Lung (tissue), 12 donors: ENCODE data around the gene DNAJC8. TPM values are rescaled to one million over a fixed set of nuclear protein-coding genes. Genes with fewer than 3 reads are reported as not detected.

ENCODE experiments used
- ATAC-seq: fragments of 200-7000 bp; cut with Tn5 transposase; one replicate; pipeline ENCODE4 v1.9.1; 2020; ENCODE audit warnings: moderate number of reproducible peaks; ENCODE audit not compliant: insufficient read depth, low FRiP score
- DNase-seq, 3 donors: peaks; one replicate each; pipeline ENCODE4 v3.0.0-alpha.2; 2013 to 2017
- H3K27ac ChIP-seq, 2 donors: one replicate each; pipeline ENCODE4 v1.5.1; 2013; ENCODE audit warnings: mild to moderate bottlenecking in 2 of 2, moderate library complexity in 2 of 2, control low read depth in 1 of 2, inconsistent platforms in 1 of 2, low read depth in 1 of 2, low read length in 1 of 2
- H3K27me3 ChIP-seq, 3 donors: one replicate each; pipeline ENCODE4 v1.5.1; 2013; ENCODE audit warnings: low read length in 2 of 3; ENCODE audit not compliant: control insufficient read depth in 3 of 3, insufficient read depth in 3 of 3
- H3K36me3 ChIP-seq, 4 donors: one replicate each; pipeline ENCODE4 v1.5.1; 2013; ENCODE audit warnings: low read length in 4 of 4, mild to moderate bottlenecking in 1 of 4, moderate library complexity in 1 of 4; ENCODE audit not compliant: control insufficient read depth in 4 of 4, insufficient read depth in 4 of 4
- H3K4me1 ChIP-seq, 5 donors: one replicate each; pipeline ENCODE4 v1.5.1; 2013; ENCODE audit warnings: low read length in 5 of 5, mild to moderate bottlenecking in 2 of 5, moderate library complexity in 1 of 5; ENCODE audit not compliant: control insufficient read depth in 5 of 5, insufficient read depth in 5 of 5
- H3K4me3 ChIP-seq: one replicate; pipeline ENCODE4 v1.5.1; 2013; ENCODE audit warnings: mild to moderate bottlenecking, control low read depth, moderate library complexity
- H3K9ac ChIP-seq, 2 donors: one replicate each; pipeline ENCODE4 v1.5.1; 2013; ENCODE audit warnings: low read length in 2 of 2, control low read depth in 1 of 2; ENCODE audit not compliant: insufficient read depth in 1 of 2
- H3K9me3 ChIP-seq, 4 donors: one replicate each; pipeline ENCODE4 v1.5.1; 2013; ENCODE audit warnings: low read length in 3 of 4, mild to moderate bottlenecking in 1 of 4, moderate library complexity in 1 of 4; ENCODE audit not compliant: control insufficient read depth in 4 of 4, insufficient read depth in 3 of 4
- WGBS, 2 donors: extraction: QIAGEN DNeasy Blood & Tissue Kit; methylation state at CpG; one replicate each; pipeline ENCODE4 v1.1.7; 2013; 5-methylcytosine and 5-hydroxymethylcytosine counted together
- polyA plus RNA-seq, 2 donors: library from polyadenylated mRNA; stranded (reverse); fragments of 200-250 nt; gene quantifications; one replicate each; pipeline ENCODE4 v1.2.1, GENCODE V29; 2013
- total RNA-seq, 2 donors: library from RNA; depleted of rRNA in 1 of 2; stranded (reverse); fragments of >200 nt in 1 of 2; gene quantifications; one replicate each; pipeline ENCODE4 v1.2.1, GENCODE V29; 2014 to 2021
- TF ChIP-seq, protein P1 (sequence below): IDR thresholded peaks from 2 replicates; pipeline ENCODE4 v1.5.1; 2012; ENCODE audit warnings: mild to moderate bottlenecking; ENCODE audit errors: control extremely low read depth, extremely low read depth
- donor health status: control.
- donor health status: control.
- donor health status: Bipolar disorder and iron deficiency.
- donor health status: healthy.
- donor health status: DM: yes; HTN: yes; CAD: no.

DNAJC8 gene
- total and polyA plus RNA-seq, 4 donors = 38.9 to 84.0 (median 65.8) TPM

DNA sequence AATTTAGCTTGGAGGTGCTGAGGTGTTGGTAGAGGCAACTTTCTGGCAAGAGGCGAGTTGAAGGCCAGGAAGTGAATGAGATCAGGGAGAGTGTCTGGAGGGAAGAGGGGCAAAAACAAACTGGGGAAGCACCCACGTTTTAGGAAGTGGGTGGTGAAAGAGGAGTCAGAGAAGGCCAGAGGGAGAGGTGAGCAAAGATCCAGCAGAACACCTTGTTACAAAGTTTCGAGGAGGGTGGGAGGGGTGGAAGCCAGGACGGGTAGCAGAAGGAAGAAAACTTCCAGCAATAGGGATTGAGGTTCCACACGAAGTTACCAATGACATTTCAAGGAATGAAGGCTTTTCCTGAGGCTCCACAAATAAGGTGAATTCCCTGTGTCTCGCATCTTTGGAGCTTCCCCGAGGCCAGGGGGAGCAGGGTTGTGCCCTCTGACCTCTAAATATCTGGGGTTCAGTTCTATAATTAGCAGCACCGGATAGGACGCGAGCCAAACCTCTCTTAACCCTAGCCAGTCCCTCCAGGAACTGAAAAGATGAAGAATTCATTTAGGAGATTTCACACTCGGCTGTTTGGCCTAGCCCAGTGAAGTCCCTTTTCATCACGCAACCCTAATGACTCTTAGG, 25.9 kb upstream of the DNAJC8 start:
- WGBS, 2 donors = 10% methylated on average over 12 of the region's 12 CpGs
- H3K9ac ChIP-seq = no peak overlapping the region

DNA sequence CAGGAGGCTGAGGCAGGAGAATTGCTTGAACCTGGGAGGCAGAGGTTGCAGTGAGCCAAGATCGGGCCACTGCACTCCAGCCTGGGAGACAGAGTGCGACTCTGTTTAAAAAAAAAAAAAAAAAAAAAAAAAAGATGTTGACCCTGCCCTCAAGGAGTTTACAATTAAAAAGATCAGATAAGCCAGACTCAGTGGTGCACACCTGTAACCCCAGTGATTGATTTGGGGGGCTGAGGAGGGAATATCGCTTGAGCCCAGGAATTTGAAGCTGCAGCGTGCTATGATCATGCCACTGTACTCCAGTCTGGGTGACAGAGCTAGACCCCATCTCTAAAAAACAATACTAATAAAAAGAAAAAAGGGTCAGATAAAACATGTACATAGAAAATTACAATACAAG, 24.9 kb upstream of the DNAJC8 start:
- peaks cover 0 to 20% (median 12%) of the 10 kb centered on the region in 5 donors for H3K4me1 ChIP-seq
- H3K36me3 ChIP-seq = no peaks in the 10 kb centered on the region
- no peaks in the 10 kb centered on the region for H3K9me3 ChIP-seq
- TF ChIP-seq, protein P1, sequence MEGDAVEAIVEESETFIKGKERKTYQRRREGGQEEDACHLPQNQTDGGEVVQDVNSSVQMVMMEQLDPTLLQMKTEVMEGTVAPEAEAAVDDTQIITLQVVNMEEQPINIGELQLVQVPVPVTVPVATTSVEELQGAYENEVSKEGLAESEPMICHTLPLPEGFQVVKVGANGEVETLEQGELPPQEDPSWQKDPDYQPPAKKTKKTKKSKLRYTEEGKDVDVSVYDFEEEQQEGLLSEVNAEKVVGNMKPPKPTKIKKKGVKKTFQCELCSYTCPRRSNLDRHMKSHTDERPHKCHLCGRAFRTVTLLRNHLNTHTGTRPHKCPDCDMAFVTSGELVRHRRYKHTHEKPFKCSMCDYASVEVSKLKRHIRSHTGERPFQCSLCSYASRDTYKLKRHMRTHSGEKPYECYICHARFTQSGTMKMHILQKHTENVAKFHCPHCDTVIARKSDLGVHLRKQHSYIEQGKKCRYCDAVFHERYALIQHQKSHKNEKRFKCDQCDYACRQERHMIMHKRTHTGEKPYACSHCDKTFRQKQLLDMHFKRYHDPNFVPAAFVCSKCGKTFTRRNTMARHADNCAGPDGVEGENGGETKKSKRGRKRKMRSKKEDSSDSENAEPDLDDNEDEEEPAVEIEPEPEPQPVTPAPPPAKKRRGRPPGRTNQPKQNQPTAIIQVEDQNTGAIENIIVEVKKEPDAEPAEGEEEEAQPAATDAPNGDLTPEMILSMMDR = no peak
- ATAC-seq = no peak
- H3K27ac ChIP-seq = no peak overlapping the region
- no peaks in the 10 kb centered on the region for H3K27me3 ChIP-seq
- no peak overlapping the region for H3K9ac ChIP-seq
- H3K4me3 ChIP-seq = no peak overlapping the region
- 97% methylated on average over 4 of the region's 4 CpGs for WGBS, 2 donors
- DNase-seq = no peak

More for the DNA sequence above, 25.9 kb upstream of the DNAJC8 start:
- Histone ChIP-seq H3K9me3 (no peaks in the 10 kb centered on the region), H3K36me3 (no peaks in the 10 kb centered on the region), H3K27me3 (no peaks in the 10 kb centered on the region), H3K27ac (peak overlapping the region; percentile 74 to 79), H3K4me3 (no peak overlapping the region), H3K4me1 (peaks cover 0 to 20% (median 12%) of the 10 kb centered on the region in 5 donors)
- DNase-seq (no peak), ATAC-seq (no peak)
- TF ChIP-seq, protein P1 = no peak

DNA sequence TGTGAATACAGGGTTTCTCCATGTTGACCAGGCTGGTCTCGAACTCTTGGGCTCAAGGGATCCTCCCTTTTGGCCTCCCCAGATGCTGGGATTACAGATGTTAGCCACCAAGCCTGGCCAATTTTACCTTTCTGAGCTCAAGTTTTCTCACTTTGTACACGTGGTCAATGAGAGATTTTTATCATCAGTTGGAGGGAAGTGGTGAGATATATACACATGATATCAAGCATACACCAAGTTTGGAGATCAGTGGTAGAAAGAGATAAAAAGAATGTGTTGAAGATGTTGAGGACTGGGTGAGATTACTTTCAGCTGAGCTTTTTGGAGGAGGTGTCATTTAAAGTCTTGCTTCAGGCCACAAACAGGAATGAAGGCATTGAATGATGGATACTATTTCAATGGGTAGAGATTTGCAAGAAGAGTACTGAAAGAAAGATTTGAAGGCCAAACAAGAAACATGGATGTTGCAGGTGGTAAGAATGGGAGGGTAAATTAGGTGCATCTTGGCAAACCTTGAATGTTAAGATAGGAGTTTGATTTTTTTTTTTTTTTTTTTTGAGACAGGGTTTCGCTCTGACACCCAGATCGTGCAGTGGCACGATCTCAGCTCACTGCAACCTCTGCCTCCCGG, 23.5 kb upstream of the DNAJC8 start:
- Histone ChIP-seq H3K4me3 (no peak overlapping the region), H3K27ac (no peak overlapping the region), H3K36me3 (no peaks in the 10 kb centered on the region), H3K9me3 (no peaks in the 10 kb centered on the region), H3K4me1 (peaks cover 0 to 17% (median 12%) of the 10 kb centered on the region in 5 donors), H3K9ac (no peak overlapping the region), H3K27me3 (no peaks in the 10 kb centered on the region)
- TF ChIP-seq, protein P1 = no peak
- WGBS, 2 donors = 76 to 80% methylated on average over 6 of the region's 6 CpGs
- ATAC-seq (no peak), DNase-seq (no peak)
